GM12878 (cell line): ENCODE data around the gene SYT12. TPM values are rescaled to one million over a fixed set of nuclear protein-coding genes. Genes with fewer than 3 reads are reported as not detected.

Experiments used
- ATF7 ChIP-seq: fragments of 450-650 bp; IDR thresholded peaks from 2 replicates; pipeline ENCODE4 v1.6.1; 2016; ENCODE audit warnings: low read depth, mild to moderate bottlenecking
- FOS ChIP-seq: IDR thresholded peaks from 3 replicates; pipeline ENCODE4 v1.6.1; 2011; ENCODE audit warnings: borderline replicate concordance; ENCODE audit not compliant: insufficient read length; ENCODE audit errors: extremely low read depth
- HDAC6 ChIP-seq: fragments of 200-600 bp; sonication (generic); IDR thresholded peaks from one replicate; pipeline ENCODE4 v1.8.0; 2017; ENCODE audit warnings: antibody characterized with exemption; ENCODE audit not compliant: unreplicated experiment
- KDM1A ChIP-seq: fragments of 200-600 bp; sonication (generic); IDR thresholded peaks from 2 replicates; pipeline ENCODE4 v1.6.1; 2016; ENCODE audit warnings: borderline replicate concordance
- MTA2 ChIP-seq: fragments of 450-650 bp; IDR thresholded peaks from 2 replicates; pipeline ENCODE4 v1.6.1; 2016; ENCODE audit warnings: low read depth, mild to moderate bottlenecking, moderate library complexity
- NFYA ChIP-seq: IDR thresholded peaks from 2 replicates; pipeline ENCODE4 v1.6.1; 2011; ENCODE audit warnings: low read depth, mild to moderate bottlenecking, low read length, improper control_type of control experiment, borderline replicate concordance
- PAX5 ChIP-seq: IDR thresholded peaks from 2 replicates; pipeline ENCODE4 v1.6.1; 2011; ENCODE audit warnings: low read depth, low read length, borderline replicate concordance
- PAX8 ChIP-seq: fragments of 450-650 bp; IDR thresholded peaks from 2 replicates; pipeline ENCODE4 v1.6.1; 2017; ENCODE audit warnings: mild to moderate bottlenecking, moderate library complexity
- RFX5 ChIP-seq: IDR thresholded peaks from 2 replicates; pipeline ENCODE4 v1.6.1; 2011; ENCODE audit warnings: low read depth, low read length, improper control_type of control experiment
- SMARCA5 ChIP-seq: fragments of 450-650 bp; IDR thresholded peaks from 2 replicates; pipeline ENCODE4 v1.6.1; 2017; ENCODE audit warnings: mild to moderate bottlenecking
- SREBF2 ChIP-seq: IDR thresholded peaks from 2 replicates; pipeline ENCODE4 v1.6.1; 2012; ENCODE audit warnings: mild to moderate bottlenecking, low read length
- SRF ChIP-seq, 2 experiments: IDR thresholded peaks; 2 replicates each; pipeline ENCODE4 v1.6.1; 2011; ENCODE audit warnings: low read depth in 2 of 2, low read length in 2 of 2, mild to moderate bottlenecking in 1 of 2, moderate library complexity in 1 of 2
- ZNF622 ChIP-seq: fragments of 450-650 bp; IDR thresholded peaks from 2 replicates; pipeline ENCODE4 v1.6.1; 2017; ENCODE audit warnings: mild to moderate bottlenecking, inconsistent platforms
- ZSCAN29 ChIP-seq: fragments of 450-650 bp; IDR thresholded peaks from 2 replicates; pipeline ENCODE4 v1.6.1; 2017; ENCODE audit warnings: mild to moderate bottlenecking, moderate library complexity
- polyA plus RNA-seq, 11 experiments: library from polyadenylated mRNA; depleted of rRNA in 4 of 11; unstranded in 6 of 11; stranded (reverse) in 5 of 11; fragments of >200 nt; fragmentation: Nextera tagmentation in 4 of 11; fragmentation: Illumina TruSeq in 1 of 11; extraction: Ambion mirVana in 4 of 11; extraction: Trizol in 1 of 11; gene quantifications; 1 replicate in 1 of 11; 2 replicates in 10 of 11; pipeline versions ENCODE4 v1.2.1 to v1.2.3, GENCODE V29; 2011 to 2016; ENCODE audit warnings: inconsistent platforms in 2 of 11, missing spikeins in 2 of 11, low read depth in 1 of 11
- total RNA-seq, 4 experiments: library from RNA; depleted of rRNA in 3 of 4; stranded (reverse); fragments of >200 nt in 3 of 4; fragmentation: Illumina TruSeq in 1 of 4; extraction: Trizol in 1 of 4; gene quantifications; 2 replicates each; pipeline versions ENCODE4 v1.2.1 to v1.2.3, GENCODE V29; 2013 to 2021
- TF ChIP-seq, protein P1 (sequence below): fragments of 150-350 bp; IDR thresholded peaks from 2 replicates; pipeline ENCODE4 v1.6.1; 2016; ENCODE audit warnings: low read depth, low read length
- TF ChIP-seq, protein P2 (sequence below): fragments of 450-650 bp; IDR thresholded peaks from 2 replicates; pipeline ENCODE4 v1.6.1; 2018; ENCODE audit warnings: borderline replicate concordance, mild to moderate bottlenecking; ENCODE audit not compliant: partially characterized antibody
- TF ChIP-seq, protein P3 (sequence below): fragments of 450-650 bp; IDR thresholded peaks from 2 replicates; pipeline ENCODE4 v1.6.1; 2016; ENCODE audit warnings: mild to moderate bottlenecking, moderate library complexity, borderline replicate concordance
- TF ChIP-seq, protein P4 (sequence below): fragments of 450-650 bp; IDR thresholded peaks from 2 replicates; pipeline ENCODE4 v1.6.1; 2017; ENCODE audit warnings: mild to moderate bottlenecking, moderate library complexity

The SYT12 gene
- total and polyA plus RNA-seq, 10 of the 15 experiments (the other 5 are each of a cell fraction or from before 2014, with no cell fraction given) = 0.02 to 2.3 (median 0.84) TPM; not detected in 1

DNA sequence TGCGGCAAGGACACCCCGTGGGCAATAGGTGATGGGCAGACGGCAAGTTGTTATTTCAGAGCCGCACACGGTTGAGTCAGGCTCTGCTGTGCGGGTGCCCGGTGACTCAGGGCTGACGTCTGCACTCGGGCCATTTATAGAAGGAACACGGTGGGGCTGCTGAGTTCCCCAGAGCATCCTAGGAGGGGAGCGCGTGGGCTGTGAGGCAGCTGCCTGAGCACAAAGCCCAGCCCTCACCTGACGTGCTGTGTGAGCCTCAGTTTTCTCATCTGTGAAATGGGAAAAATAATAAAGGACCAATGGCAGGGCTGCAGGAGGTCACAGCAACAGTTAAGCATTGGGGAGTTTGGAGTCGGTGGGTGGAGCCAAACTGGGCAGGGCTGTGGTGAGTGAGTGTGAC is 22.4 kb downstream of the SYT12 start (continued):
- TF ChIP-seq, protein P1, sequence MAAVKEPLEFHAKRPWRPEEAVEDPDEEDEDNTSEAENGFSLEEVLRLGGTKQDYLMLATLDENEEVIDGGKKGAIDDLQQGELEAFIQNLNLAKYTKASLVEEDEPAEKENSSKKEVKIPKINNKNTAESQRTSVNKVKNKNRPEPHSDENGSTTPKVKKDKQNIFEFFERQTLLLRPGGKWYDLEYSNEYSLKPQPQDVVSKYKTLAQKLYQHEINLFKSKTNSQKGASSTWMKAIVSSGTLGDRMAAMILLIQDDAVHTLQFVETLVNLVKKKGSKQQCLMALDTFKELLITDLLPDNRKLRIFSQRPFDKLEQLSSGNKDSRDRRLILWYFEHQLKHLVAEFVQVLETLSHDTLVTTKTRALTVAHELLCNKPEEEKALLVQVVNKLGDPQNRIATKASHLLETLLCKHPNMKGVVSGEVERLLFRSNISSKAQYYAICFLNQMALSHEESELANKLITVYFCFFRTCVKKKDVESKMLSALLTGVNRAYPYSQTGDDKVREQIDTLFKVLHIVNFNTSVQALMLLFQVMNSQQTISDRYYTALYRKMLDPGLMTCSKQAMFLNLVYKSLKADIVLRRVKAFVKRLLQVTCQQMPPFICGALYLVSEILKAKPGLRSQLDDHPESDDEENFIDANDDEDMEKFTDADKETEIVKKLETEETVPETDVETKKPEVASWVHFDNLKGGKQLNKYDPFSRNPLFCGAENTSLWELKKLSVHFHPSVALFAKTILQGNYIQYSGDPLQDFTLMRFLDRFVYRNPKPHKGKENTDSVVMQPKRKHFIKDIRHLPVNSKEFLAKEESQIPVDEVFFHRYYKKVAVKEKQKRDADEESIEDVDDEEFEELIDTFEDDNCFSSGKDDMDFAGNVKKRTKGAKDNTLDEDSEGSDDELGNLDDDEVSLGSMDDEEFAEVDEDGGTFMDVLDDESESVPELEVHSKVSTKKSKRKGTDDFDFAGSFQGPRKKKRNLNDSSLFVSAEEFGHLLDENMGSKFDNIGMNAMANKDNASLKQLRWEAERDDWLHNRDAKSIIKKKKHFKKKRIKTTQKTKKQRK = no peak
- TF ChIP-seq, protein P2, sequence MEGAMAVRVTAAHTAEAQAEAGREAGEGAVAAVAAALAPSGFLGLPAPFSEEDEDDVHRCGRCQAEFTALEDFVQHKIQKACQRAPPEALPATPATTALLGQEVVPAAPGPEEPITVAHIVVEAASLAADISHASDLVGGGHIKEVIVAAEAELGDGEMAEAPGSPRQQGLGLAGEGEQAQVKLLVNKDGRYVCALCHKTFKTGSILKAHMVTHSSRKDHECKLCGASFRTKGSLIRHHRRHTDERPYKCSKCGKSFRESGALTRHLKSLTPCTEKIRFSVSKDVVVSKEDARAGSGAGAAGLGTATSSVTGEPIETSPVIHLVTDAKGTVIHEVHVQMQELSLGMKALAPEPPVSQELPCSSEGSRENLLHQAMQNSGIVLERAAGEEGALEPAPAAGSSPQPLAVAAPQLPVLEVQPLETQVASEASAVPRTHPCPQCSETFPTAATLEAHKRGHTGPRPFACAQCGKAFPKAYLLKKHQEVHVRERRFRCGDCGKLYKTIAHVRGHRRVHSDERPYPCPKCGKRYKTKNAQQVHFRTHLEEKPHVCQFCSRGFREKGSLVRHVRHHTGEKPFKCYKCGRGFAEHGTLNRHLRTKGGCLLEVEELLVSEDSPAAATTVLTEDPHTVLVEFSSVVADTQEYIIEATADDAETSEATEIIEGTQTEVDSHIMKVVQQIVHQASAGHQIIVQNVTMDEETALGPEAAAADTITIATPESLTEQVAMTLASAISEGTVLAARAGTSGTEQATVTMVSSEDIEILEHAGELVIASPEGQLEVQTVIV = no peak
- TF ChIP-seq HDAC6 (no peak), NFYA (no peak), FOS (no peak), ZSCAN29 (no peak), SRF (IDR thresholded peaks at IDR 0.05; ENCODE audit: low read depth in 2 of 2, low read length in 2 of 2) (0 out of 4 replicates have a peak, but pooled peaks of 1 of the 2 experiments have one; percentile 43), RFX5 (no peak), SREBF2 (no peak), SMARCA5 (peak; percentile 51; the same call in 1 of the 2 replicates), MTA2 (no peak), ZNF622 (no peak), PAX5 (no peak), KDM1A (no peak), PAX8 (no peak), ATF7 (no peak)
- TF ChIP-seq, protein P3, sequence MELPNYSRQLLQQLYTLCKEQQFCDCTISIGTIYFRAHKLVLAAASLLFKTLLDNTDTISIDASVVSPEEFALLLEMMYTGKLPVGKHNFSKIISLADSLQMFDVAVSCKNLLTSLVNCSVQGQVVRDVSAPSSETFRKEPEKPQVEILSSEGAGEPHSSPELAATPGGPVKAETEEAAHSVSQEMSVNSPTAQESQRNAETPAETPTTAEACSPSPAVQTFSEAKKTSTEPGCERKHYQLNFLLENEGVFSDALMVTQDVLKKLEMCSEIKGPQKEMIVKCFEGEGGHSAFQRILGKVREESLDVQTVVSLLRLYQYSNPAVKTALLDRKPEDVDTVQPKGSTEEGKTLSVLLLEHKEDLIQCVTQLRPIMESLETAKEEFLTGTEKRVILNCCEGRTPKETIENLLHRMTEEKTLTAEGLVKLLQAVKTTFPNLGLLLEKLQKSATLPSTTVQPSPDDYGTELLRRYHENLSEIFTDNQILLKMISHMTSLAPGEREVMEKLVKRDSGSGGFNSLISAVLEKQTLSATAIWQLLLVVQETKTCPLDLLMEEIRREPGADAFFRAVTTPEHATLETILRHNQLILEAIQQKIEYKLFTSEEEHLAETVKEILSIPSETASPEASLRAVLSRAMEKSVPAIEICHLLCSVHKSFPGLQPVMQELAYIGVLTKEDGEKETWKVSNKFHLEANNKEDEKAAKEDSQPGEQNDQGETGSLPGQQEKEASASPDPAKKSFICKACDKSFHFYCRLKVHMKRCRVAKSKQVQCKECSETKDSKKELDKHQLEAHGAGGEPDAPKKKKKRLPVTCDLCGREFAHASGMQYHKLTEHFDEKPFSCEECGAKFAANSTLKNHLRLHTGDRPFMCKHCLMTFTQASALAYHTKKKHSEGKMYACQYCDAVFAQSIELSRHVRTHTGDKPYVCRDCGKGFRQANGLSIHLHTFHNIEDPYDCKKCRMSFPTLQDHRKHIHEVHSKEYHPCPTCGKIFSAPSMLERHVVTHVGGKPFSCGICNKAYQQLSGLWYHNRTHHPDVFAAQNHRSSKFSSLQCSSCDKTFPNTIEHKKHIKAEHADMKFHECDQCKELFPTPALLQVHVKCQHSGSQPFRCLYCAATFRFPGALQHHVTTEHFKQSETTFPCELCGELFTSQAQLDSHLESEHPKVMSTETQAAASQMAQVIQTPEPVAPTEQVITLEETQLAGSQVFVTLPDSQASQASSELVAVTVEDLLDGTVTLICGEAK = no peak
- TF ChIP-seq, protein P4, sequence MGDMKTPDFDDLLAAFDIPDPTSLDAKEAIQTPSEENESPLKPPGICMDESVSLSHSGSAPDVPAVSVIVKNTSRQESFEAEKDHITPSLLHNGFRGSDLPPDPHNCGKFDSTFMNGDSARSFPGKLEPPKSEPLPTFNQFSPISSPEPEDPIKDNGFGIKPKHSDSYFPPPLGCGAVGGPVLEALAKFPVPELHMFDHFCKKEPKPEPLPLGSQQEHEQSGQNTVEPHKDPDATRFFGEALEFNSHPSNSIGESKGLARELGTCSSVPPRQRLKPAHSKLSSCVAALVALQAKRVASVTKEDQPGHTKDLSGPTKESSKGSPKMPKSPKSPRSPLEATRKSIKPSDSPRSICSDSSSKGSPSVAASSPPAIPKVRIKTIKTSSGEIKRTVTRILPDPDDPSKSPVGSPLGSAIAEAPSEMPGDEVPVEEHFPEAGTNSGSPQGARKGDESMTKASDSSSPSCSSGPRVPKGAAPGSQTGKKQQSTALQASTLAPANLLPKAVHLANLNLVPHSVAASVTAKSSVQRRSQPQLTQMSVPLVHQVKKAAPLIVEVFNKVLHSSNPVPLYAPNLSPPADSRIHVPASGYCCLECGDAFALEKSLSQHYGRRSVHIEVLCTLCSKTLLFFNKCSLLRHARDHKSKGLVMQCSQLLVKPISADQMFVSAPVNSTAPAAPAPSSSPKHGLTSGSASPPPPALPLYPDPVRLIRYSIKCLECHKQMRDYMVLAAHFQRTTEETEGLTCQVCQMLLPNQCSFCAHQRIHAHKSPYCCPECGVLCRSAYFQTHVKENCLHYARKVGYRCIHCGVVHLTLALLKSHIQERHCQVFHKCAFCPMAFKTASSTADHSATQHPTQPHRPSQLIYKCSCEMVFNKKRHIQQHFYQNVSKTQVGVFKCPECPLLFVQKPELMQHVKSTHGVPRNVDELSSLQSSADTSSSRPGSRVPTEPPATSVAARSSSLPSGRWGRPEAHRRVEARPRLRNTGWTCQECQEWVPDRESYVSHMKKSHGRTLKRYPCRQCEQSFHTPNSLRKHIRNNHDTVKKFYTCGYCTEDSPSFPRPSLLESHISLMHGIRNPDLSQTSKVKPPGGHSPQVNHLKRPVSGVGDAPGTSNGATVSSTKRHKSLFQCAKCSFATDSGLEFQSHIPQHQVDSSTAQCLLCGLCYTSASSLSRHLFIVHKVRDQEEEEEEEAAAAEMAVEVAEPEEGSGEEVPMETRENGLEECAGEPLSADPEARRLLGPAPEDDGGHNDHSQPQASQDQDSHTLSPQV = no peak
